Measurements from ENCODE around the gene ZNF277. TPM values are rescaled to one million over a fixed set of nuclear protein-coding genes. Genes with fewer than 3 reads are reported as not detected.

ZNF277 gene
- total and polyA plus RNA-seq, 4 donors: 7.8 to 23.5 (median 14.5) TPM

DNA sequence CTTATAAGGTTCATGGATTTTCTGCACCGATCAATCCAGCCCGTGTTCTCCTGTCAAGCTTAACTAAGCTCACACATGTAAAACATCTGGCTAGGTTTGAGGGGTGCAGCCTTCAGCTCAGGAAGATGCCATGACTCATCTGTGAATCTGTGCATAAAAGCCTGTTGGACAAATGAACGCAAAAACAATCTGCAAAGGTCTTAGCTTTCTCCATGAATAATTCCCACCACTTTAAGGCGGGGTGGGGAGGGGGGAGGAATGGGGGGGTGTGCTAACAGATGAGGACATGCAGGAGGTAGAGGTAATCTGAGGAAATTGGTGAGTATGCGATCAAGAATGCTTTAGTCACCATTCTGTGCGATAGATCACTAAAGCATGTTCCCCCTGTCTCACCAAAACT lies 5.1 kb upstream of the ZNF277 start (continued):
- TF ChIP-seq, protein P1, sequence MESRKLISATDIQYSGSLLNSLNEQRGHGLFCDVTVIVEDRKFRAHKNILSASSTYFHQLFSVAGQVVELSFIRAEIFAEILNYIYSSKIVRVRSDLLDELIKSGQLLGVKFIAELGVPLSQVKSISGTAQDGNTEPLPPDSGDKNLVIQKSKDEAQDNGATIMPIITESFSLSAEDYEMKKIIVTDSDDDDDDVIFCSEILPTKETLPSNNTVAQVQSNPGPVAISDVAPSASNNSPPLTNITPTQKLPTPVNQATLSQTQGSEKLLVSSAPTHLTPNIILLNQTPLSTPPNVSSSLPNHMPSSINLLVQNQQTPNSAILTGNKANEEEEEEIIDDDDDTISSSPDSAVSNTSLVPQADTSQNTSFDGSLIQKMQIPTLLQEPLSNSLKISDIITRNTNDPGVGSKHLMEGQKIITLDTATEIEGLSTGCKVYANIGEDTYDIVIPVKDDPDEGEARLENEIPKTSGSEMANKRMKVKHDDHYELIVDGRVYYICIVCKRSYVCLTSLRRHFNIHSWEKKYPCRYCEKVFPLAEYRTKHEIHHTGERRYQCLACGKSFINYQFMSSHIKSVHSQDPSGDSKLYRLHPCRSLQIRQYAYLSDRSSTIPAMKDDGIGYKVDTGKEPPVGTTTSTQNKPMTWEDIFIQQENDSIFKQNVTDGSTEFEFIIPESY (IDR thresholded peaks at IDR 0.05): no peak
- TF ChIP-seq RAD21 (IDR thresholded peaks at IDR 0.05) (no peak), FOXA1 (IDR thresholded peaks at IDR 0.05) (no peak), HNF4G (IDR thresholded peaks at IDR 0.05) (no peak), EGR1 (IDR thresholded peaks at IDR 0.05; ENCODE audit: low read depth in 2 of 2) (no peak)

DNA sequence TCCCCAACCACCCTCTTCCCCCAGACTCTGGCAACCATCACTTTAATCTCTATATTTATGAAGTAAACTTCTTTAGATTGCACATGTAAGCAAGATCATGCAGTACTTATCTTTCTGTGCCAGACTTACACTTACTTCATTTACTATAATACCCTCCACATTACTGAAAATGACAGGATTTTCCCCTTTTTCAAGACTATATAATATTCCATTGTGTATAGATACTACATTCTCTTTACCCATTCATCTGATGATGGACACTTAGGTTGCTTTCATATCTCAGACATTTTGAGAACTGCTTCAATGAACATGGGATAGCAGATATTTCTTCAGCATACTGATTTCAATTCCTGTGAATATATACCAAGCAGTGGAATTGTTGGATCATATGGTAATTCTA lies 4.7 kb upstream of the ZNF277 start:
- TF ChIP-seq, protein P2, sequence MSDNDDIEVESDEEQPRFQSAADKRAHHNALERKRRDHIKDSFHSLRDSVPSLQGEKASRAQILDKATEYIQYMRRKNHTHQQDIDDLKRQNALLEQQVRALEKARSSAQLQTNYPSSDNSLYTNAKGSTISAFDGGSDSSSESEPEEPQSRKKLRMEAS (IDR thresholded peaks at IDR 0.05): no peak
- TF ChIP-seq EGR1 (IDR thresholded peaks at IDR 0.05; ENCODE audit: low read depth in 2 of 2) (no peak), GABPA (IDR thresholded peaks at IDR 0.05 in 1 of 2, conservative IDR thresholded peaks at IDR 0.05 in 1 of 2) (no peak), YY1 (IDR thresholded peaks at IDR 0.05) (no peak), NR2F2 (IDR thresholded peaks at IDR 0.05) (no peak), SP1 (IDR thresholded peaks at IDR 0.05) (no peak)
- TF ChIP-seq, protein P3, sequence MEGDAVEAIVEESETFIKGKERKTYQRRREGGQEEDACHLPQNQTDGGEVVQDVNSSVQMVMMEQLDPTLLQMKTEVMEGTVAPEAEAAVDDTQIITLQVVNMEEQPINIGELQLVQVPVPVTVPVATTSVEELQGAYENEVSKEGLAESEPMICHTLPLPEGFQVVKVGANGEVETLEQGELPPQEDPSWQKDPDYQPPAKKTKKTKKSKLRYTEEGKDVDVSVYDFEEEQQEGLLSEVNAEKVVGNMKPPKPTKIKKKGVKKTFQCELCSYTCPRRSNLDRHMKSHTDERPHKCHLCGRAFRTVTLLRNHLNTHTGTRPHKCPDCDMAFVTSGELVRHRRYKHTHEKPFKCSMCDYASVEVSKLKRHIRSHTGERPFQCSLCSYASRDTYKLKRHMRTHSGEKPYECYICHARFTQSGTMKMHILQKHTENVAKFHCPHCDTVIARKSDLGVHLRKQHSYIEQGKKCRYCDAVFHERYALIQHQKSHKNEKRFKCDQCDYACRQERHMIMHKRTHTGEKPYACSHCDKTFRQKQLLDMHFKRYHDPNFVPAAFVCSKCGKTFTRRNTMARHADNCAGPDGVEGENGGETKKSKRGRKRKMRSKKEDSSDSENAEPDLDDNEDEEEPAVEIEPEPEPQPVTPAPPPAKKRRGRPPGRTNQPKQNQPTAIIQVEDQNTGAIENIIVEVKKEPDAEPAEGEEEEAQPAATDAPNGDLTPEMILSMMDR (IDR thresholded peaks at IDR 0.05; ENCODE audit: low read depth, low read length, missing input control): no peak
- Histone ChIP-seq H3K27me3 (ENCODE audit: control insufficient read depth in 4 of 4, insufficient read depth in 4 of 4, low read length in 3 of 4) (no peaks in the 10 kb centered on the region), H3K4me1 (ENCODE audit: control insufficient read depth in 4 of 4, insufficient read depth in 4 of 4, low read length in 3 of 4) (peaks cover 2 to 28% (median 22%) of the 10 kb centered on the region in 4 donors), H3K9me3 (ENCODE audit: control insufficient read depth in 4 of 4, low read length in 3 of 4) (no peaks in the 10 kb centered on the region), H3K9ac (ENCODE audit: low read depth in 1 of 2, low read length in 2 of 2) (no peak overlapping the region), H3K36me3 (ENCODE audit: control insufficient read depth in 4 of 4, insufficient read depth in 3 of 4, low read depth in 1 of 4, low read length in 3 of 4) (no peaks in the 10 kb centered on the region), H3K27ac (ENCODE audit: low read depth in 1 of 2, low read length in 2 of 2) (no peak overlapping the region), H3K4me3 (ENCODE audit: low read depth in 1 of 3, low read length in 3 of 3) (no peak overlapping the region)
- no peak for DNase-seq (ENCODE audit: low spot score)

DNA sequence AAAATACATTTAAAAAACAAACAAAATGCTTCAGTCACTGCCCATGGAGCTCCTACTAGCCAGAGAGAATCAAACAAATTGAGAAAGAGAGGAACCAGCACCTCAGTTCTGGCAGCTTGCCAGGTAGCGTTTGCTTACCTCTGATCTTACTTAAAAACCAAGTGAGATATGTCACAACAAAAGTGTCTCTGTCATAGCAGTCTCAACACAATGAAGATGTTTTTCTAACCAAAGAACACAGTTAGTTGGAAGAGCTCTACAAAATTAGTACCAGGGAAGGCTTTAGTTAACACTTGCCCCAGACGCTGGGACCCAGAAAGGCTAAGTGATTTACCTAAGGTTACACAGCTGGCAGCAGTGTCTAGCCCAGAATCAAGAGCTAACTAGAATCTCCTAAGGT lies 3.7 kb upstream of the ZNF277 start:
- WGBS: 22% methylated on average over 2 of the region's 2 CpGs
- TF ChIP-seq RXRA (IDR thresholded peaks at IDR 0.05) (peak; percentile 42 to 46), YY1 (IDR thresholded peaks at IDR 0.05) (no peak), RAD21 (IDR thresholded peaks at IDR 0.05) (peak; percentile 36 to 59), GABPA (IDR thresholded peaks at IDR 0.05 in 1 of 2, conservative IDR thresholded peaks at IDR 0.05 in 1 of 2) (no peak), JUND (IDR thresholded peaks at IDR 0.05) (peak in 1 of 2 donors; percentile 18), TAF1 (conservative IDR thresholded peaks at IDR 0.05) (no peak), EGR1 (IDR thresholded peaks at IDR 0.05; ENCODE audit: low read depth in 2 of 2) (no peak), NR2F2 (IDR thresholded peaks at IDR 0.05) (no peak), HNF4A (conservative IDR thresholded peaks at IDR 0.05) (peak; percentile 24 to 45)
- TF ChIP-seq, protein P3 (IDR thresholded peaks at IDR 0.05; ENCODE audit: low read depth, low read length, missing input control): no peak
- TF ChIP-seq, protein P2 (IDR thresholded peaks at IDR 0.05): no peak
- TF ChIP-seq, protein P4, sequence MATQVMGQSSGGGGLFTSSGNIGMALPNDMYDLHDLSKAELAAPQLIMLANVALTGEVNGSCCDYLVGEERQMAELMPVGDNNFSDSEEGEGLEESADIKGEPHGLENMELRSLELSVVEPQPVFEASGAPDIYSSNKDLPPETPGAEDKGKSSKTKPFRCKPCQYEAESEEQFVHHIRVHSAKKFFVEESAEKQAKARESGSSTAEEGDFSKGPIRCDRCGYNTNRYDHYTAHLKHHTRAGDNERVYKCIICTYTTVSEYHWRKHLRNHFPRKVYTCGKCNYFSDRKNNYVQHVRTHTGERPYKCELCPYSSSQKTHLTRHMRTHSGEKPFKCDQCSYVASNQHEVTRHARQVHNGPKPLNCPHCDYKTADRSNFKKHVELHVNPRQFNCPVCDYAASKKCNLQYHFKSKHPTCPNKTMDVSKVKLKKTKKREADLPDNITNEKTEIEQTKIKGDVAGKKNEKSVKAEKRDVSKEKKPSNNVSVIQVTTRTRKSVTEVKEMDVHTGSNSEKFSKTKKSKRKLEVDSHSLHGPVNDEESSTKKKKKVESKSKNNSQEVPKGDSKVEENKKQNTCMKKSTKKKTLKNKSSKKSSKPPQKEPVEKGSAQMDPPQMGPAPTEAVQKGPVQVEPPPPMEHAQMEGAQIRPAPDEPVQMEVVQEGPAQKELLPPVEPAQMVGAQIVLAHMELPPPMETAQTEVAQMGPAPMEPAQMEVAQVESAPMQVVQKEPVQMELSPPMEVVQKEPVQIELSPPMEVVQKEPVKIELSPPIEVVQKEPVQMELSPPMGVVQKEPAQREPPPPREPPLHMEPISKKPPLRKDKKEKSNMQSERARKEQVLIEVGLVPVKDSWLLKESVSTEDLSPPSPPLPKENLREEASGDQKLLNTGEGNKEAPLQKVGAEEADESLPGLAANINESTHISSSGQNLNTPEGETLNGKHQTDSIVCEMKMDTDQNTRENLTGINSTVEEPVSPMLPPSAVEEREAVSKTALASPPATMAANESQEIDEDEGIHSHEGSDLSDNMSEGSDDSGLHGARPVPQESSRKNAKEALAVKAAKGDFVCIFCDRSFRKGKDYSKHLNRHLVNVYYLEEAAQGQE (IDR thresholded peaks at IDR 0.05): no peak
- TF ChIP-seq, protein P1 (IDR thresholded peaks at IDR 0.05): no peak
- TF ChIP-seq, protein P5, sequence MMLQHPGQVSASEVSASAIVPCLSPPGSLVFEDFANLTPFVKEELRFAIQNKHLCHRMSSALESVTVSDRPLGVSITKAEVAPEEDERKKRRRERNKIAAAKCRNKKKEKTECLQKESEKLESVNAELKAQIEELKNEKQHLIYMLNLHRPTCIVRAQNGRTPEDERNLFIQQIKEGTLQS (IDR thresholded peaks at IDR 0.05): no peak
- Histone ChIP-seq H3K9ac (ENCODE audit: low read depth in 1 of 2, low read length in 2 of 2) (no peak overlapping the region), H3K4me3 (ENCODE audit: low read depth in 1 of 3, low read length in 3 of 3) (no peak overlapping the region), H3K9me3 (ENCODE audit: control insufficient read depth in 4 of 4, low read length in 3 of 4) (no peaks in the 10 kb centered on the region), H3K27me3 (ENCODE audit: control insufficient read depth in 4 of 4, insufficient read depth in 4 of 4, low read length in 3 of 4) (no peaks in the 10 kb centered on the region), H3K27ac (ENCODE audit: low read depth in 1 of 2, low read length in 2 of 2) (peak overlapping the region in 1 of 2 donors; percentile 37), H3K36me3 (ENCODE audit: control insufficient read depth in 4 of 4, insufficient read depth in 3 of 4, low read depth in 1 of 4, low read length in 3 of 4) (no peaks in the 10 kb centered on the region), H3K4me1 (ENCODE audit: control insufficient read depth in 4 of 4, insufficient read depth in 4 of 4, low read length in 3 of 4) (peaks cover 2 to 28% (median 22%) of the 10 kb centered on the region in 4 donors)
- peak; percentile 59 for DNase-seq (ENCODE audit: low spot score)
